Astrocyte (in vitro differentiated cells and primary cell): Measurements from ENCODE around the gene APBB3. TPM values are rescaled to one million over a fixed set of nuclear protein-coding genes. Genes with fewer than 3 reads are reported as not detected.

Experiments used
- DNase-seq: peaks from one replicate; pipeline ENCODE4 v3.0.0-alpha.2; 2010; ENCODE audit warnings: low read depth
- FAIRE-seq: peaks from 2 replicates; lab custom pipeline; 2011; peaks lifted over from hg19 to GRCh38; lab: Jason Lieb, UNC
- H2AFZ ChIP-seq: 2 replicates; pipeline ENCODE4 v1.6.0; 2012; ENCODE audit warnings: low read depth, low read length, inconsistent platforms
- H3K27ac ChIP-seq: 2 replicates; pipeline ENCODE4 v1.5.1; 2011; ENCODE audit warnings: low read depth, low read length, inconsistent platforms
- H3K27me3 ChIP-seq: 2 replicates; pipeline ENCODE4 v1.6.0; 2011; ENCODE audit warnings: low read length, inconsistent platforms; ENCODE audit not compliant: insufficient read depth
- H3K36me3 ChIP-seq: 2 replicates; pipeline ENCODE4 v1.5.1; 2011; ENCODE audit warnings: low read length, inconsistent platforms; ENCODE audit not compliant: insufficient read depth
- H3K4me1 ChIP-seq: 2 replicates; pipeline ENCODE4 v1.5.1; 2011; ENCODE audit warnings: low read length, inconsistent platforms; ENCODE audit not compliant: insufficient read depth
- H3K4me2 ChIP-seq: 2 replicates; pipeline ENCODE4 v1.6.0; 2012; ENCODE audit warnings: low read length, inconsistent platforms
- H3K4me3 ChIP-seq: 2 replicates; pipeline ENCODE4 v1.5.1; 2011; ENCODE audit warnings: low read depth, mild to moderate bottlenecking, low read length, inconsistent platforms; ENCODE audit not compliant: insufficient read depth
- H3K79me2 ChIP-seq: 2 replicates; pipeline ENCODE4 v1.6.0; 2012; ENCODE audit warnings: mild to moderate bottlenecking, low read length, inconsistent platforms; ENCODE audit not compliant: insufficient read depth
- H3K9ac ChIP-seq: 2 replicates; pipeline ENCODE4 v1.6.0; 2012; ENCODE audit warnings: mild to moderate bottlenecking, low read length, inconsistent platforms
- H3K9me3 ChIP-seq: 2 replicates; pipeline ENCODE4 v1.5.1; 2012; ENCODE audit warnings: low read depth, mild to moderate bottlenecking, low read length, inconsistent platforms; ENCODE audit not compliant: insufficient read depth
- H4K20me1 ChIP-seq: 2 replicates; pipeline ENCODE4 v1.6.0; 2012; ENCODE audit warnings: low read length, inconsistent platforms; ENCODE audit not compliant: insufficient read depth
- H3K27ac Mint-ChIP-seq: one replicate; pipeline ENCODE4 v1.8.0; 2021; ENCODE audit warnings: mild to moderate bottlenecking, mixed read lengths; ENCODE audit not compliant: unreplicated experiment
- H3K27me3 Mint-ChIP-seq: one replicate; pipeline ENCODE4 v1.8.0; 2021; ENCODE audit warnings: low read depth, mixed read lengths; ENCODE audit not compliant: unreplicated experiment
- H3K36me3 Mint-ChIP-seq: one replicate; pipeline ENCODE4 v1.8.0; 2021; ENCODE audit warnings: low read depth, mixed read lengths; ENCODE audit not compliant: unreplicated experiment
- H3K4me1 Mint-ChIP-seq: one replicate; pipeline ENCODE4 v1.8.0; 2021; ENCODE audit warnings: low read depth, mixed read lengths; ENCODE audit not compliant: unreplicated experiment
- H3K4me3 Mint-ChIP-seq: one replicate; pipeline ENCODE4 v1.8.0; 2021; ENCODE audit warnings: mild to moderate bottlenecking, moderate library complexity, mixed read lengths; ENCODE audit not compliant: unreplicated experiment
- H3K9me3 Mint-ChIP-seq: one replicate; pipeline ENCODE4 v1.8.0; 2021; ENCODE audit warnings: mild to moderate bottlenecking, mixed read lengths; ENCODE audit not compliant: unreplicated experiment
- CTCF ChIP-seq: IDR thresholded peaks from 2 replicates; pipeline ENCODE4 v1.5.1; 2011; ENCODE audit warnings: low read depth, mild to moderate bottlenecking, inconsistent platforms, low read length, moderate library complexity; ENCODE audit not compliant: insufficient read depth
- EZH2 ChIP-seq: IDR thresholded peaks from 2 replicates; pipeline ENCODE4 v1.6.1; 2012; ENCODE audit warnings: mild to moderate bottlenecking, low read length, inconsistent platforms; ENCODE audit not compliant: insufficient read depth
- total RNA-seq: library from RNA; stranded (reverse); gene quantifications from 2 replicates; pipeline ENCODE4 v1.2.1, GENCODE V29; 2021

APBB3 gene
- total RNA-seq, 1 donor from 2014 or later: 20.4 TPM

GRCh38 chr5:140571105-140571504 lies 6.7 kb upstream of the APBB3 start:
- no peak for FAIRE-seq
- Histone ChIP-seq H3K9me3 (no peaks in the 10 kb centered on the region), H3K4me1 (no peaks in the 10 kb centered on the region), H3K27ac (no peak overlapping the region), H3K27me3 (no peaks in the 10 kb centered on the region), H3K4me3 (no peak overlapping the region), H3K79me2 (peaks cover 21% of the 10 kb centered on the region), H3K36me3 (peaks cover 9% of the 10 kb centered on the region), H3K9ac (no peak overlapping the region), H4K20me1 (peaks cover 16% of the 10 kb centered on the region), H3K4me2 (no peak overlapping the region), H2AFZ (no peak overlapping the region)
- Mint-ChIP-seq H3K4me1 (peaks cover 7% of the 10 kb centered on the region), H3K4me3 (no peak overlapping the region), H3K36me3 (peaks cover 12% of the 10 kb centered on the region), H3K27me3 (peaks cover 2% of the 10 kb centered on the region), H3K9me3 (no peaks in the 10 kb centered on the region), H3K27ac (peak overlapping the region; percentile 53)
- no peak for DNase-seq
- TF ChIP-seq EZH2 (no peak), CTCF (no peak)

DNA sequence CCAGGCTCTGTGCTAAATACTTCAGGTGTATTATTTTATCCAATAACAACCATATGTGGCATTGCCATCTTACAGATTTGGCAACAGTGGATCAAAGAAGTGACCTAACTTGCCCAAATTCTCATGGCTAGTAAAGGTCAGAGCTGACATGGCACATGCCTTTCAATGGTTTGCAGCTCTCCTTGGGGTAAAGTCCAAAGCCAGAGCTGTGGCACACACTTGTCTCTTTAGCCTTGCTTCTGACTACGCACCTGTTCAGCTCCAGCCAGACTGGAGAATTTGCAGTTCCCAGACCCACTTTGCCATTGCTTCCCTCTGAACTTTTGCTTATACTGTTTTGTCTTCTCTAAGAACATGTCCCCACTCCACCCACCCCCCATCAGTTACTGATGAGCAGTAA lies 6.1 kb upstream of the APBB3 start:
- TF ChIP-seq EZH2: no peak
- no peak for TF ChIP-seq CTCF
- FAIRE-seq: no peak
- H2AFZ ChIP-seq: no peak overlapping the region
- DNase-seq: no peak
- H3K4me3 ChIP-seq: no peak overlapping the region
- H3K27me3 ChIP-seq: no peaks in the 10 kb centered on the region
- H3K4me3 Mint-ChIP-seq: no peak overlapping the region
- no peak overlapping the region for H3K27ac Mint-ChIP-seq
- H4K20me1 ChIP-seq: peaks cover 16% of the 10 kb centered on the region
- H3K4me1 ChIP-seq: peaks cover 5% of the 10 kb centered on the region
- H3K36me3 Mint-ChIP-seq: peaks cover 14% of the 10 kb centered on the region
- no peak overlapping the region for H3K4me2 ChIP-seq
- no peaks in the 10 kb centered on the region for H3K9me3 ChIP-seq
- peaks cover 10% of the 10 kb centered on the region for H3K4me1 Mint-ChIP-seq
- H3K9ac ChIP-seq: no peak overlapping the region
- H3K27ac ChIP-seq: no peak overlapping the region
- H3K79me2 ChIP-seq: peaks cover 27% of the 10 kb centered on the region
- H3K27me3 Mint-ChIP-seq: peaks cover 2% of the 10 kb centered on the region
- no peaks in the 10 kb centered on the region for H3K9me3 Mint-ChIP-seq
- peaks cover 9% of the 10 kb centered on the region for H3K36me3 ChIP-seq

DNA sequence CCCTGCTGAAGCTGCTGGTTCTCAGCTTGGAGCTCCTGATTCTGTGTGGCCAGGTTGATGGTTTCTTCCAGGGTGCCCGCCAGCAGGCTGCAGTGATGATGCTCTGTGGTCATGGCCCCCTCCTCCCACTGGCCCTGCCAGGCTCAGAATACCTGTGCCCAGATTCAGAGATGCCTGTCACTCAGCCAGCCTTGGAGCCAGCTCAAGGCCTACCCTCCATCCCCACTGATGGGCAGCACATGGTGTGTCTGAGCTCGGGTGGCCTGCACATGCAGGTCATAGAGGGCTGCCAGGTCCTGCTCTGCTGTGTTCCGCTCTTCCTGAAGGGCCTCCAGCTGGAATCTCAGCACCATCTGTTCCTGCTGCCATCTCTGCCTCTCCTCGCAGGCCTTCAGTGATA lies 5.7 kb upstream of the APBB3 start:
- FAIRE-seq: no peak
- peaks cover 2% of the 10 kb centered on the region for H3K27me3 Mint-ChIP-seq
- H3K9me3 Mint-ChIP-seq: no peaks in the 10 kb centered on the region

More for the DNA sequence above, 5.7 kb upstream of the APBB3 start:
- Mint-ChIP-seq H3K4me1 (peaks cover 10% of the 10 kb centered on the region), H3K36me3 (peaks cover 14% of the 10 kb centered on the region), H3K4me3 (no peak overlapping the region), H3K27ac (no peak overlapping the region)
- Histone ChIP-seq H3K9ac (no peak overlapping the region), H3K79me2 (peaks cover 31% of the 10 kb centered on the region), H3K27ac (no peak overlapping the region), H3K4me1 (peaks cover 9% of the 10 kb centered on the region), H3K4me3 (no peak overlapping the region), H3K9me3 (no peaks in the 10 kb centered on the region), H3K27me3 (no peaks in the 10 kb centered on the region), H3K36me3 (peaks cover 9% of the 10 kb centered on the region), H3K4me2 (no peak overlapping the region), H4K20me1 (peaks cover 16% of the 10 kb centered on the region), H2AFZ (no peak overlapping the region)
- no peak for DNase-seq
- TF ChIP-seq CTCF (no peak), EZH2 (no peak)
